HCT116 (cell line): ENCODE data around the gene ATP10B. TPM values are rescaled to one million over a fixed set of nuclear protein-coding genes. Genes with fewer than 3 reads are reported as not detected.

Source experiments
- ATAC-seq: fragments of 200-7000 bp; cut with Tn5 transposase; 2 replicates; pipeline ENCODE4 v1.9.1; 2020; ENCODE audit warnings: mild to moderate bottlenecking, moderate library complexity
- BruUV-seq: library from RNA; stranded (reverse); fragments of 400-500 nt; replicated peaks from 2 replicates; lab custom pipeline; 2021; lab: Mats Ljungman, UMichigan
- CTCF ChIA-PET: fragments of 300-600 bp; sonication (Branson Sonifier 250); formaldehyde crosslinking; loops from one replicate; lab custom pipeline; 2021; ENCODE audit warnings: antibody characterized with exemption; lab: Charles Lee
- POLR2A ChIA-PET: fragments of 300-600, 350-600 bp; sonication (Branson Sonifier 250); formaldehyde crosslinking; loops from one replicate; lab custom pipeline; 2021; ENCODE audit warnings: antibody characterized with exemption; lab: Charles Lee
- RAD21 ChIA-PET, 2 experiments: fragments of 300-600 bp; sonication (Branson Sonifier 250); formaldehyde crosslinking; loops; one replicate each; lab custom pipeline; 2023; ENCODE audit warnings: low total read pairs in 2 of 2; ENCODE audit not compliant: uncharacterized antibody in 2 of 2, unreplicated experiment in 2 of 2, low non-redundant PET in 1 of 2; lab: Charles Lee
- DNase-seq: peaks from one replicate; pipeline ENCODE4 v3.0.0-alpha.2; 2010; ENCODE audit warnings: low read depth, low spot score
- H2AFZ ChIP-seq: fragments of 200-600 bp; shearing (Covaris generic), sonication (generic); 2 replicates; pipeline ENCODE4 v1.6.1; 2017; ENCODE audit warnings: low read depth, mixed run types, mixed read lengths, antibody characterized with exemption, low read length; ENCODE audit not compliant: poor library complexity, severe bottlenecking
- H3K27ac ChIP-seq: 2 replicates; pipeline ENCODE4 v1.5.1; 2012; ENCODE audit warnings: low read depth, low read length
- H3K27me3 ChIP-seq: fragments of 200-600 bp; sonication (generic); 2 replicates; pipeline ENCODE4 v1.6.1; 2016; ENCODE audit warnings: mixed run types, low read length, mixed read lengths; ENCODE audit not compliant: insufficient read depth
- H3K36me3 ChIP-seq, 2 experiments: fragments of 200-500 bp in 1 of 2; fragments of 200-600 bp in 1 of 2; sonication (Bioruptor generic) in 1 of 2; sonication (generic) in 1 of 2; 2 replicates each; pipeline versions ENCODE4 v1.5.1 to v1.6.1; 2014 to 2016; ENCODE audit warnings: low read length in 2 of 2, inconsistent platforms in 1 of 2, mixed read lengths in 1 of 2, mixed run types in 1 of 2; ENCODE audit not compliant: insufficient read depth in 2 of 2, control insufficient read depth in 1 of 2
- H3K4me1 ChIP-seq, 2 experiments: fragments of 200-600 bp in 1 of 2; sonication (generic) in 1 of 2; 2 replicates each; pipeline versions ENCODE4 v1.5.1 to v1.6.1; 2012 to 2017; ENCODE audit warnings: low read length in 2 of 2, inconsistent platforms in 1 of 2, mild to moderate bottlenecking in 1 of 2, mixed read lengths in 1 of 2, mixed run types in 1 of 2, moderate library complexity in 1 of 2; ENCODE audit not compliant: insufficient read depth in 2 of 2, control insufficient read depth in 1 of 2
- H3K4me2 ChIP-seq: fragments of 200-600 bp; sonication (generic); 2 replicates; pipeline ENCODE4 v1.6.1; 2017; ENCODE audit warnings: mixed run types, low read length, mixed read lengths
- H3K4me3 ChIP-seq, 2 experiments: fragments of 200-600 bp in 1 of 2; sonication (generic) in 1 of 2; replicated peaks in 1 of 2; 2 replicates each; pipeline ENCODE4 v1.5.1; 2011 to 2016; ENCODE audit warnings: low read length in 2 of 2, control low read depth in 1 of 2, low read depth in 1 of 2, mild to moderate bottlenecking in 1 of 2, mixed read lengths in 1 of 2, mixed run types in 1 of 2
- H3K79me2 ChIP-seq: fragments of 200-600 bp; sonication (generic); 2 replicates; pipeline ENCODE4 v1.6.1; 2017; ENCODE audit warnings: mild to moderate bottlenecking, mixed run types, low read length, moderate library complexity, mixed read lengths; ENCODE audit not compliant: insufficient read depth
- H3K9ac ChIP-seq: fragments of 200-600 bp; sonication (generic); 2 replicates; pipeline ENCODE4 v1.6.1; 2016; ENCODE audit warnings: low read length, mixed read lengths
- H3K9me2 ChIP-seq: fragments of 200-600 bp; sonication (generic), shearing (Covaris generic); 2 replicates; pipeline ENCODE4 v1.6.1; 2017; ENCODE audit warnings: mixed run types, mild to moderate bottlenecking, moderate library complexity; ENCODE audit not compliant: insufficient read depth
- H3K9me3 ChIP-seq, 2 experiments: fragments of 200-500 bp in 1 of 2; fragments of 200-600 bp in 1 of 2; sonication (Bioruptor generic) in 1 of 2; sonication (generic) in 1 of 2; 2 replicates each; pipeline ENCODE4 v1.6.1; 2014 to 2017; ENCODE audit warnings: low read length in 2 of 2, mixed read lengths in 2 of 2, inconsistent platforms in 1 of 2, low read depth in 1 of 2, mild to moderate bottlenecking in 1 of 2, mixed run types in 1 of 2, moderate library complexity in 1 of 2; ENCODE audit not compliant: control insufficient read depth in 1 of 2, insufficient read depth in 1 of 2
- H4K20me1 ChIP-seq: fragments of 200-600 bp; sonication (generic), shearing (Covaris generic); 2 replicates; pipeline ENCODE4 v1.6.1; 2017; ENCODE audit warnings: mixed run types, mild to moderate bottlenecking, moderate library complexity; ENCODE audit not compliant: insufficient read depth
- ELF1 ChIP-seq: IDR thresholded peaks from 2 replicates; pipeline ENCODE4 v1.6.1; 2012; ENCODE audit warnings: low read depth, borderline replicate concordance
- EZH2 ChIP-seq: fragments of 200-600 bp; sonication (generic); IDR thresholded peaks from 2 replicates; pipeline ENCODE4 v1.6.1; 2017; ENCODE audit warnings: antibody characterized with exemption, mixed run types
- POLR2AphosphoS5 ChIP-seq: IDR thresholded peaks from 2 replicates; pipeline ENCODE4 v1.6.1; 2011; ENCODE audit warnings: mild to moderate bottlenecking, low read depth, low read length, moderate library complexity
- intact Hi-C: fragments of 100-400 bp; cut with micrococcal nuclease; formaldehyde crosslinking; loops from 2 replicates; pipeline ENCODE4 v1.10.0; 2022
- total RNA-seq: library from RNA; stranded (reverse); gene quantifications from one replicate; pipeline ENCODE4 v1.2.1, GENCODE V29; 2021; ENCODE audit not compliant: unreplicated experiment
- TF ChIP-seq, protein P1 (sequence below): IDR thresholded peaks from 2 replicates; pipeline ENCODE4 v1.6.1; 2012
- TF ChIP-seq, protein P2 (sequence below): IDR thresholded peaks from 2 replicates; pipeline ENCODE4 v1.6.1; 2011; ENCODE audit warnings: mild to moderate bottlenecking, low read length, moderate library complexity; ENCODE audit not compliant: insufficient replicate concordance; ENCODE audit errors: extremely low read depth

ATP10B gene
- total RNA-seq, 1 experiment from 2014 or later, result 0.07 TPM

DNA sequence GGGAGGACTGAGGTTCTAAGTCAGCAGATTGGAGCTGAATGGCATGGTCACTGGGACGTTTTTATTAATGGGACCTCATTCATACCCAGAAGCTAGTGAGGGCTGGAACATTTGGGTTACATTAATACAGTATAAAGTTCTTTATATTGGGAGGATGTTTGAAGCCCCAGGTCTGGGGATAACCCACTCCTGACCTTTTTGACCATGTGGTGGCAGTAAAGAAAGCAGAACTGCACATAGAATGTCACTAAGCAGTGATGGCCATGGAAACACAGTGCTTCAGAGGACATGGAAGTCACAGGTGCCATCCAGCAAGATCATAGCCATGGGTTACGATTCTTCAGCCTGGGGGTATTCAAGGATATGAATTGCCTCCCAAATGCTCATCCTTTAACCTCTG lies 176.0 kb downstream of the ATP10B start:
- H3K79me2 ChIP-seq, result no peaks in the 10 kb centered on the region
- no peak overlapping the region for H2AFZ ChIP-seq
- no peak overlapping the region for H3K4me2 ChIP-seq
- TF ChIP-seq, protein P1, sequence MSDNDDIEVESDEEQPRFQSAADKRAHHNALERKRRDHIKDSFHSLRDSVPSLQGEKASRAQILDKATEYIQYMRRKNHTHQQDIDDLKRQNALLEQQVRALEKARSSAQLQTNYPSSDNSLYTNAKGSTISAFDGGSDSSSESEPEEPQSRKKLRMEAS, result no peak
- no peak for TF ChIP-seq EZH2
- BruUV-seq, result no TSS peak
- H3K9me2 ChIP-seq, result no peaks in the 10 kb centered on the region
- no peaks in the 10 kb centered on the region for H3K36me3 ChIP-seq
- ChIA-PET RAD21 (no interaction called here), POLR2A (no interaction called here), CTCF (no interaction called here)
- H3K27me3 ChIP-seq, result no peaks in the 10 kb centered on the region
- H3K9me3 ChIP-seq, result no peaks in the 10 kb centered on the region
- no peak overlapping the region for H3K9ac ChIP-seq
- no peak overlapping the region for H3K4me3 ChIP-seq
- DNase-seq (no peak), ATAC-seq (no peak)
- no peaks in the 10 kb centered on the region for H4K20me1 ChIP-seq
- no peak overlapping the region for H3K27ac ChIP-seq
- intact Hi-C loops, result no loop called here
- H3K4me1 ChIP-seq, result no peaks in the 10 kb centered on the region

DNA sequence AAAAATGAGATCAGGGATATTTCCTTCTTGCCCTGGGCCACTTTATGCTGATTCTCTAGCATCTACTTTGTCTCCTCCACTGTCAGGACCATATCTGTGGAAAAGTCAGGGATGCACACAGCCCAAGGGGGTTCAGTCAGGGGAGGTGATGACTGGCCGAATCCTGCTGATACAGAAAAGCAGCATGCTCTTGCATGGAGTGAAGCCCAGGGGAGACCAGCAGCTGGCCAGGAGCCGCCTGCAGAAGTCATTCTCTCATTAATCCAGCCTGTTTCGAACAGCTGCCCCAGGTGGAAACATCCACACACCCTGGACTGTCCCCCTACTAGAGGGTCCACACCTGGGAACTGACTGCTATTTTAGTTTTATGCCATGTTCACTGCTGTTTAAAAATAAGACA lies 177.1 kb downstream of the ATP10B start:
- Histone ChIP-seq H4K20me1 (no peaks in the 10 kb centered on the region), H3K27me3 (no peaks in the 10 kb centered on the region), H3K9ac (no peak overlapping the region), H3K9me3 (no peaks in the 10 kb centered on the region), H3K4me3 (no peak overlapping the region), H3K4me2 (no peak overlapping the region), H3K27ac (no peak overlapping the region), H3K79me2 (no peaks in the 10 kb centered on the region), H3K4me1 (no peaks in the 10 kb centered on the region), H3K9me2 (no peaks in the 10 kb centered on the region), H3K36me3 (no peaks in the 10 kb centered on the region), H2AFZ (no peak overlapping the region)
- CTCF ChIA-PET, result no interaction called here
- RAD21 ChIA-PET, result no interaction called here
- TF ChIP-seq, protein P2, sequence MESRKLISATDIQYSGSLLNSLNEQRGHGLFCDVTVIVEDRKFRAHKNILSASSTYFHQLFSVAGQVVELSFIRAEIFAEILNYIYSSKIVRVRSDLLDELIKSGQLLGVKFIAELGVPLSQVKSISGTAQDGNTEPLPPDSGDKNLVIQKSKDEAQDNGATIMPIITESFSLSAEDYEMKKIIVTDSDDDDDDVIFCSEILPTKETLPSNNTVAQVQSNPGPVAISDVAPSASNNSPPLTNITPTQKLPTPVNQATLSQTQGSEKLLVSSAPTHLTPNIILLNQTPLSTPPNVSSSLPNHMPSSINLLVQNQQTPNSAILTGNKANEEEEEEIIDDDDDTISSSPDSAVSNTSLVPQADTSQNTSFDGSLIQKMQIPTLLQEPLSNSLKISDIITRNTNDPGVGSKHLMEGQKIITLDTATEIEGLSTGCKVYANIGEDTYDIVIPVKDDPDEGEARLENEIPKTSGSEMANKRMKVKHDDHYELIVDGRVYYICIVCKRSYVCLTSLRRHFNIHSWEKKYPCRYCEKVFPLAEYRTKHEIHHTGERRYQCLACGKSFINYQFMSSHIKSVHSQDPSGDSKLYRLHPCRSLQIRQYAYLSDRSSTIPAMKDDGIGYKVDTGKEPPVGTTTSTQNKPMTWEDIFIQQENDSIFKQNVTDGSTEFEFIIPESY, result no peak
- TF ChIP-seq POLR2AphosphoS5, result no peak
- TF ChIP-seq ELF1, result no peak
- DNase-seq, result no peak
- intact Hi-C loops, result no loop called here
- POLR2A ChIA-PET, result no interaction called here
- no TSS peak for BruUV-seq
- ATAC-seq, result no peak
